ACHN (cell line): ENCODE measurements around the gene MTFMT.
A peak's percentile ranks its signal among the peaks of the same experiment; 100 is the strongest.
"Not testable (repeated sequence)": the region's sequence is repeated elsewhere in the genome, so short reads cannot be mapped to it uniquely, and the experiment has no call there.

Source experiments
- DNase-seq: peaks from one replicate; pipeline ENCODE4 v3.0.0-alpha.2; 2015
- in situ Hi-C: cut with HindIII; loops from 2 replicates; pipeline ENCODE4 v1.10.0; 2017; ENCODE audit warnings: low sequenced_read_pairs, low pct_ligation_motif_present, low pct_unique_long_range_greater_than_20kb

The MTFMT gene

GRCh38 chr15:65044724-65045481 is 15.5 kb upstream of the MTFMT start, which contains the start of gene SLC51B:
Gene SLC51B (plus strand): TSS chr15:65045387. CDS start chr15:65050005, 4,618 bp downstream.
- in situ Hi-C loops = no loop called here
- DNase-seq = no peak

- in situ Hi-C loops = not testable (repeated sequence)
- DNase-seq = peak; percentile 52
Measured at GRCh38 chr15:65044218-65044617, 14.8 kb upstream of the MTFMT start.

- no peak for DNase-seq
- in situ Hi-C loops = no loop called here
Measured at GRCh38 chr15:65042776-65043327, 13.4 kb upstream of the MTFMT start.

GRCh38 chr15:65041787-65042186 is 12.3 kb upstream of the MTFMT start:
- in situ Hi-C loops = no loop called here
- DNase-seq = no peak

GRCh38 chr15:65040461-65040860 is 11.0 kb upstream of the MTFMT start:
- no peak for DNase-seq

GRCh38 chr15:65038836-65039235 is 9.4 kb upstream of the MTFMT start:
- in situ Hi-C loops = no loop called here
- DNase-seq = no peak

More at GRCh38 chr15:65040461-65040860, 11.0 kb upstream of the MTFMT start:
- in situ Hi-C loops = no loop called here

- in situ Hi-C loops = no loop called here
- no peak for DNase-seq
Measured at GRCh38 chr15:65038428-65038827, 9.0 kb upstream of the MTFMT start.

- DNase-seq = no peak
- in situ Hi-C loops = no loop called here
Measured at GRCh38 chr15:65037309-65037708, 7.9 kb upstream of the MTFMT start.

- in situ Hi-C loops = no loop called here
- DNase-seq = no peak
Measured at GRCh38 chr15:65034719-65035118, 5.3 kb upstream of the MTFMT start.

GRCh38 chr15:65033659-65034269 is 4.3 kb upstream of the MTFMT start:
- in situ Hi-C loops = no loop called here
- DNase-seq = peak; percentile 58

- peak; percentile 86 for DNase-seq
- in situ Hi-C loops = no loop called here
Measured at GRCh38 chr15:65032801-65033537, 3.5 kb upstream of the MTFMT start.

- in situ Hi-C loops = no loop called here
Measured at GRCh38 chr15:65029736-65030208, 333 bp upstream of the MTFMT start.

GRCh38 chr15:65028338-65028737 is 1.1 kb downstream of the MTFMT start:
- in situ Hi-C loops = no loop called here
- no peak for DNase-seq

More at GRCh38 chr15:65029736-65030208, 333 bp upstream of the MTFMT start:
- no peak for DNase-seq

- DNase-seq = no peak
- in situ Hi-C loops = no loop called here
Measured at GRCh38 chr15:65027593-65027992, 1.8 kb downstream of the MTFMT start.

- DNase-seq = peak; percentile 35
- in situ Hi-C loops = no loop called here
Measured at GRCh38 chr15:65026756-65027155, 2.7 kb downstream of the MTFMT start.

GRCh38 chr15:65021488-65021887 is 8.0 kb downstream of the MTFMT start:
- no peak for DNase-seq
- in situ Hi-C loops = no loop called here

- DNase-seq = no peak
- in situ Hi-C loops = no loop called here
Measured at GRCh38 chr15:65020419-65020818, 9.0 kb downstream of the MTFMT start.

- DNase-seq = not testable (repeated sequence)
Measured at GRCh38 chr15:65011198-65011597, 18.2 kb downstream of the MTFMT start.

GRCh38 chr15:65008983-65009382 is 20.5 kb downstream of the MTFMT start:
- no peak for DNase-seq
- in situ Hi-C loops = no loop called here

More at GRCh38 chr15:65011198-65011597, 18.2 kb downstream of the MTFMT start:
- in situ Hi-C loops = not testable (repeated sequence)
